Activated T-cell treated with anti-CD3 and anti-CD28 coated beads, Interleukin-2, amount 50 U/mL, for 72 hours (primary cell): ENCODE data around the gene TBC1D22B. TPM values are rescaled to one million over a fixed set of nuclear protein-coding genes. Genes with fewer than 3 reads are reported as not detected.

ENCODE experiments used
- ATAC-seq, 2 donors: fragments of 150-1000 bp; cut with Tn5 transposase; replicated peaks in 1 of 2; 2 replicates each; pipeline ENCODE4 v1.10.0; 2021; ENCODE audit warnings: moderate library complexity in 2 of 2, mild to moderate bottlenecking in 1 of 2
- DNase-seq, 2 donors: peaks; one replicate each; pipeline ENCODE4 v3.0.0; 2021 to 2022; ENCODE audit warnings: mixed read lengths in 1 of 2
- H3K27ac Mint-ChIP-seq: one replicate; pipeline ENCODE4 v1.8.0; 2022; ENCODE audit warnings: mild to moderate bottlenecking, moderate library complexity, mixed read lengths
- H3K27me3 Mint-ChIP-seq: one replicate; pipeline ENCODE4 v1.8.0; 2022; ENCODE audit warnings: low read depth, mixed read lengths
- H3K36me3 Mint-ChIP-seq, 2 donors: one replicate each; pipeline ENCODE4 v1.8.0; 2022; ENCODE audit warnings: mixed read lengths in 2 of 2, mild to moderate bottlenecking in 1 of 2; ENCODE audit not compliant: insufficient read depth in 2 of 2
- H3K4me1 Mint-ChIP-seq: one replicate; pipeline ENCODE4 v1.8.0; 2022; ENCODE audit warnings: low read depth, mixed read lengths
- H3K4me3 Mint-ChIP-seq, 2 donors: one replicate each; pipeline ENCODE4 v1.8.0; 2022; ENCODE audit warnings: mild to moderate bottlenecking in 2 of 2, mixed read lengths in 2 of 2, moderate library complexity in 2 of 2
- H3K9me3 Mint-ChIP-seq, 2 donors: one replicate each; pipeline ENCODE4 v1.8.0; 2022; ENCODE audit warnings: mixed read lengths in 2 of 2
- total RNA-seq, 2 donors: library from RNA; stranded (reverse); gene quantifications; one replicate each; pipeline ENCODE4 v1.2.3, GENCODE V29; 2022

TBC1D22B gene
- total RNA-seq, 2 donors from 2014 or later: 23.2 to 24.4 TPM

DNA sequence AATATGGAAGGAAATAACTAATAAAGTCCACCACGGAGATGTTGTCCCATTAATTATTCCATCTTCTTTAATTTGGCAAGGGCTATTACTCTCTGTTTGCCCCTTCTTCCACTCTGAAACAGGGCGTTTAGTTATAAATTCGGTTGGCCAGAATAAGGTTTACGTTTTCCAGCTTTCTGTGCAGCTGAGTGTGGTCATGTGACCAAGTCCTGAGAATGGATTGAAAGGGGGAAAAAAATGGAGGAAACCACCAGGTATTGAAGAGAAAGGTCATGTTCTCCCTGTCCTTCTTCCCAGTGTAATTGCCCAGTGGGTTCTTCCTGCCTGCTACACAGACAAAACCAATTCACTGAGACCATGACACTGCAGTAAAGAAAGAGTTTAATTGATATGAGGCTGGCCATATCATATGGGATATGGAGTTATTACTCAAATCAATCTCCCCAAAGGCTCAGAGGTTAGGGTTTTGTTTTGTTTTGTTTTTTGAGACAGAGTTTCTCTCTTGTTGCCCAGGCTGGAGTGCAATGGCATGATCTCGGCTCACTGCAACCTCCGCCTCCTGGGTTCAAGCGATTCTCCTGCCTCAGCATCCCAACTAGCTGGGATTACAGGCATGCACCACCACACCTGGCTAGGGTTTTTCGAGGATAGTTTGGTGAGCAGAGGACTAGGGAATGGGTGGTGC, 14.3 kb upstream of the TBC1D22B start:
- H3K9me3 Mint-ChIP-seq: no peaks in the 10 kb centered on the region
- ATAC-seq: no peak
- no peak for DNase-seq
- no peaks in the 10 kb centered on the region for H3K36me3 Mint-ChIP-seq
- H3K27me3 Mint-ChIP-seq: no peaks in the 10 kb centered on the region
- H3K4me3 Mint-ChIP-seq: no peak overlapping the region
- H3K27ac Mint-ChIP-seq: no peak overlapping the region
- peaks cover 48% of the 10 kb centered on the region for H3K4me1 Mint-ChIP-seq

GRCh38 chr6:37243816-37244370, 13.7 kb upstream of the TBC1D22B start:
- H3K27me3 Mint-ChIP-seq: no peaks in the 10 kb centered on the region
- no peak overlapping the region for H3K27ac Mint-ChIP-seq
- H3K4me3 Mint-ChIP-seq: no peak overlapping the region
- H3K36me3 Mint-ChIP-seq: peaks cover 0 to under 1% of the 10 kb centered on the region in 2 donors
- no peaks in the 10 kb centered on the region for H3K9me3 Mint-ChIP-seq
- DNase-seq (no peak), ATAC-seq (no peak)
- H3K4me1 Mint-ChIP-seq: peaks cover 42% of the 10 kb centered on the region

DNA sequence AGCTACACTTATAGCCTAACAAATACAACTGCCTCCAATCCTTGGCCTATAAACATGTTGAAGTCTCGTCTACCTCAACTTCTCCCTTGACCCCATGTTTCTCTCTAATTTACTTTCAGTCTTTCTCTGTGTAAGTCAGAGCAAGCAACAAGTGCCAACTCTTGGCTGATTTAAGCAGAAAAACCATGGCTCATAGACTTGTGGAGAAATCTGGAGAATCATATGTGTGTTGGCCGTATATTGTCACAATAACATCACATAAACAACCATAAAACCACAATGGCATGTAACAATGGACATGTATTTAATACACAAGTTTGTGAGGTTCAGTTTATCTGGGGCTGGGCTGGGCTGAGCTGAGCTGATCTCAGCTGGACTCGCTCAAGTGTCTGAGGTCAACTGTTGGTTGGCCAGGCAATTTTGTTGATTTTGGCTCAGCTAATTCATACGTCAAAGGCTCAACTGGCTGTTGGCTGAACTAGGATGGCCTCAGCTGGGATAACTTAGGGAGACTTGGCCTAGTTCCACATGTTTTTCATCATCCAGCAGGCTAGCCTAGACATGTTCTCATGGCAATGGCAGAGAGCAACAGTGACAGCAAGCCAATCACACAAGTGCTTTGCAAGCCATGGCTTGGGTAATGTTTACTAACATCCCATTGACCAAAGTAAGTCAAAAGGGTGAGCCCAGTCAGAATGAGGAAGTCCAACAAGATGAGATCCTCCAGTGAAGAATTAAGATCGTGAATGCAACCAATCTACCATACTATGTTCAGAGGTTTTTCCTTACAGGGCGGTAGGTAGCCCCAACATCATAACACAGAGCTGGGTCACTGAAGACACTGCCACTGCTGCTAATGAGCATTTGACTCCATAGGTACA, 12.9 kb upstream of the TBC1D22B start:
- H3K36me3 Mint-ChIP-seq: peaks cover 0 to 1% of the 10 kb centered on the region in 2 donors
- H3K9me3 Mint-ChIP-seq: no peaks in the 10 kb centered on the region
- H3K4me1 Mint-ChIP-seq: peaks cover 36% of the 10 kb centered on the region
- ATAC-seq: no peak
- no peak overlapping the region for H3K4me3 Mint-ChIP-seq
- DNase-seq: no peak
- H3K27me3 Mint-ChIP-seq: no peaks in the 10 kb centered on the region
- H3K27ac Mint-ChIP-seq: no peak overlapping the region

GRCh38 chr6:37251211-37251780, 6.3 kb upstream of the TBC1D22B start:
- peaks cover 11% of the 10 kb centered on the region for H3K4me1 Mint-ChIP-seq
- peaks cover 0 to 1% of the 10 kb centered on the region in 2 donors for H3K36me3 Mint-ChIP-seq
- H3K27ac Mint-ChIP-seq: no peak overlapping the region
- DNase-seq: no peak
- H3K4me3 Mint-ChIP-seq: no peak overlapping the region
- H3K9me3 Mint-ChIP-seq: no peaks in the 10 kb centered on the region
- no peaks in the 10 kb centered on the region for H3K27me3 Mint-ChIP-seq
- ATAC-seq: no peak

GRCh38 chr6:37253486-37254007, 4.0 kb upstream of the TBC1D22B start:
- no peak overlapping the region for H3K4me3 Mint-ChIP-seq
- no peak for ATAC-seq
- H3K27me3 Mint-ChIP-seq: no peaks in the 10 kb centered on the region

DNA sequence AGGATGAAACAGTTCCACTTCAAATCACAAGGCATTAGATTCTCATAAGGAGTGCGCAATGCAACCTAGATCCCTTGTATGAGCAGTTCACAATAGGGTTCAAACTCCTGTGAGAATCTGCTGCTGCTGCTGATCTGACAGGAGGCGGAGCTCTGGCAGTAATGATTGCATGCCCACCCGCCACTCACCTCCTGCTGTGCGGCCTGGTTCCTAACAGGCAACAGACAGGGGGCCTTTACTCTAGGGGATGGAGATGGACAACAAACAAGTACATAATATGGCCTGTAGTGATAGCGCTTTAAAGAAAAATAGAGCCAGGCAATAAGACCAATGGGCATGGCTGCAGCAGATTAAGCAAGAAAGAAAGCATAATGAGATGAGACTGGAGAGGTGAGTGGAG, 2.7 kb upstream of the TBC1D22B start:
- H3K27me3 Mint-ChIP-seq: no peaks in the 10 kb centered on the region
- H3K4me1 Mint-ChIP-seq: peaks cover 37% of the 10 kb centered on the region
- H3K27ac Mint-ChIP-seq: no peak overlapping the region
- no peak for DNase-seq
- peaks cover 1 to 2% of the 10 kb centered on the region in 2 donors for H3K36me3 Mint-ChIP-seq
- ATAC-seq: no peak
- no peak overlapping the region for H3K4me3 Mint-ChIP-seq
- no peaks in the 10 kb centered on the region for H3K9me3 Mint-ChIP-seq

More at GRCh38 chr6:37253486-37254007, 4.0 kb upstream of the TBC1D22B start:
- peaks cover 24% of the 10 kb centered on the region for H3K4me1 Mint-ChIP-seq
- no peaks in the 10 kb centered on the region for H3K9me3 Mint-ChIP-seq
- peaks cover 1 to 4% of the 10 kb centered on the region in 2 donors for H3K36me3 Mint-ChIP-seq
- H3K27ac Mint-ChIP-seq: no peak overlapping the region
- no peak for DNase-seq

DNA sequence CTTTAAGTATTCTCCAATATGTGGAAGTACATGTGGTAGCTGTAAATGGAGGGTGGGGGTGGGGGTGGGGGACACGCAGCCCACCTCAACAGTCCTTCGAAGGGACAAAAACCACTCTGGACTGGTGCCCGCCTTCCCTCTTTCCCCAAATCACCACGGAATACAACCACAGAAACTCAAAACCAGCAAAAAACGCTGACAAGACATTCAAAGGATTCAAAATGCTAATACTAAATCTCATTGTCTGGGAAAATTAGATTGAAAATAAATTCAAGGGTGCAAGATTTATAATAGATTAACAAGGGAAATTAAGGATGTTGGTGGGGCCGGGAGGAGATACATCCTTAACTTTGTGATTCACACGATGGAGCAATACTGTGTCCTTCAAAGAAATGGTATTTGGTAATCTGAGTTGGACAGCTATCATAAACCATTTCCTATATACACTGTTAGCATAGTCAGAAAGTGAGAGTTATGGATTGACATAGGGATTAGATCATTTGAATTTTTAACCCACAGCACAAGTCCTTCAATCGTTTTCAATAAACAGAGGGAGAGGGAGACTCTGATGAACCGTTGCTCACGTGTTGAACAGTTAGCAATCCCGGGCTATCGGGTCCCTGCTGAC, 766 bp upstream of the TBC1D22B start:
- Mint-ChIP-seq H3K4me1 (peaks cover 56% of the 10 kb centered on the region), H3K9me3 (no peaks in the 10 kb centered on the region), H3K27ac (peak overlapping the region; percentile 58), H3K36me3 (peaks cover 1 to 7% of the 10 kb centered on the region in 2 donors), H3K4me3 (peak overlapping the region; percentile 93 to 96), H3K27me3 (no peaks in the 10 kb centered on the region)
- DNase-seq (no peak), ATAC-seq (no peak)

GRCh38 chr6:37257320-37257633, 295 bp upstream of the TBC1D22B start:
- DNase-seq: no peak
- no peaks in the 10 kb centered on the region for H3K27me3 Mint-ChIP-seq
- H3K4me3 Mint-ChIP-seq: peak overlapping the region; percentile 93 to 96
- ATAC-seq: no peak
- peaks cover 61% of the 10 kb centered on the region for H3K4me1 Mint-ChIP-seq
- no peaks in the 10 kb centered on the region for H3K9me3 Mint-ChIP-seq
- H3K36me3 Mint-ChIP-seq: peaks cover 1 to 7% of the 10 kb centered on the region in 2 donors
- peak overlapping the region; percentile 99 for H3K27ac Mint-ChIP-seq

- H3K4me3 Mint-ChIP-seq: peak overlapping the region; percentile 93 to 96
- H3K27ac Mint-ChIP-seq: peak overlapping the region; percentile 99
- no peak for ATAC-seq
- no peak for DNase-seq
- H3K36me3 Mint-ChIP-seq: peaks cover 1 to 7% of the 10 kb centered on the region in 2 donors
- no peaks in the 10 kb centered on the region for H3K27me3 Mint-ChIP-seq
- peaks cover 74% of the 10 kb centered on the region for H3K4me1 Mint-ChIP-seq
- H3K9me3 Mint-ChIP-seq: no peaks in the 10 kb centered on the region
Observed at GRCh38 chr6:37258405-37259105, 983 bp downstream of the TBC1D22B start.

GRCh38 chr6:37259191-37259590, 1.6 kb downstream of the TBC1D22B start:
- Mint-ChIP-seq H3K27me3 (no peaks in the 10 kb centered on the region), H3K4me1 (peaks cover 80% of the 10 kb centered on the region), H3K27ac (peak overlapping the region; percentile 99), H3K36me3 (peaks cover 1 to 7% of the 10 kb centered on the region in 2 donors), H3K4me3 (peak overlapping the region; percentile 93 to 96), H3K9me3 (no peaks in the 10 kb centered on the region)
- DNase-seq: no peak
- ATAC-seq: no peak

DNA sequence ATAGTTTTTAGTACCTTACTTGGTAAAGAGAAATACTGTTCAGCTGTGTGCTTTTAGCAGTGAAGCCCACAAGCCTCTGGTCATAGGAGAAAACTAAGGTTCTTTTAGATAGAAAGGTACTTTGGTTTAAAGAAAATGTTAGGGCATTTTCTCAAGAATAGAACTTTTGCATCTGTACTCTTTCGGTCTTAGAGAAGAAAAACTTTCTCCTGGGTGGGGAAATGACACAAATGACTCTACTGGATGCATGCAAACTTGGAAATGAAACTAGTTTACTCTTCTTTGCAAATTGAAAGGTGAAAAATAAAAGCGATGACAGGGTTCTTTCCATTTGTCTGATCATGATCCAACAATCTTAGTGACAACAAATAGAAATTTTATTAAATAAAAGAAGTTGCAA, 2.5 kb downstream of the TBC1D22B start:
- no peaks in the 10 kb centered on the region for H3K27me3 Mint-ChIP-seq
- peak overlapping the region; percentile 99 for H3K27ac Mint-ChIP-seq
- ATAC-seq (peak; percentile 19 to 22), DNase-seq (peak; percentile 14 to 22)
- H3K4me1 Mint-ChIP-seq: peaks cover 88% of the 10 kb centered on the region
- peak overlapping the region; percentile 93 to 96 for H3K4me3 Mint-ChIP-seq
- H3K9me3 Mint-ChIP-seq: no peaks in the 10 kb centered on the region
- peaks cover 1 to 7% of the 10 kb centered on the region in 2 donors for H3K36me3 Mint-ChIP-seq

DNA sequence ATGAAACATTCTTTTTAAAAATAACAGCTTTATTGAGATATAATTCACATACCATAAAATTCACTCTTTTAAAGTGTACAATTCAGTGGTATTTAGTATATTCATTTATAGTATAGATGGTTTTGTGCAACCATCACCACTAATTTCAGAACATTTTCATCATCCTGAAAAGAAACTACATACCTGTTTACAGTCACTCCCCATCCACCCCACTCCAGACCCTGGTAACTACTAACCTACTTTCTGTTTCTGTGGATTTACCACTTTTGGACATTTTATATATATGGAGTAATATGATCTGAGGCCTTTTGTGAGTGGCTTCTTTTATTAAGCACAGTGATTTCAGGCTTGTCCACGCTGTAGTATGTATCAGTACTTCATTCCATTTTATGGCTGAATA, 2.9 kb downstream of the TBC1D22B start:
- peak; percentile 33 to 60 for DNase-seq

More for the DNA sequence above, 2.9 kb downstream of the TBC1D22B start:
- peak overlapping the region; percentile 30 to 65 for H3K4me3 Mint-ChIP-seq
- no peaks in the 10 kb centered on the region for H3K27me3 Mint-ChIP-seq
- ATAC-seq: peak; percentile 37 to 48
- H3K9me3 Mint-ChIP-seq: no peaks in the 10 kb centered on the region
- peaks cover 90% of the 10 kb centered on the region for H3K4me1 Mint-ChIP-seq
- H3K27ac Mint-ChIP-seq: peak overlapping the region; percentile 99
- H3K36me3 Mint-ChIP-seq: peaks cover 1 to 7% of the 10 kb centered on the region in 2 donors
